ENCODE measurements around the gene BRD4.

The BRD4 gene

GRCh38 chr19:15194938-15195337, 137.4 kb downstream of the BRD4 start:
- no peak for DNase-seq (ENCODE audit: low spot score)

GRCh38 chr19:15191982-15192381, 140.4 kb downstream of the BRD4 start:
- DNase-seq (ENCODE audit: low spot score), result no peak

DNA sequence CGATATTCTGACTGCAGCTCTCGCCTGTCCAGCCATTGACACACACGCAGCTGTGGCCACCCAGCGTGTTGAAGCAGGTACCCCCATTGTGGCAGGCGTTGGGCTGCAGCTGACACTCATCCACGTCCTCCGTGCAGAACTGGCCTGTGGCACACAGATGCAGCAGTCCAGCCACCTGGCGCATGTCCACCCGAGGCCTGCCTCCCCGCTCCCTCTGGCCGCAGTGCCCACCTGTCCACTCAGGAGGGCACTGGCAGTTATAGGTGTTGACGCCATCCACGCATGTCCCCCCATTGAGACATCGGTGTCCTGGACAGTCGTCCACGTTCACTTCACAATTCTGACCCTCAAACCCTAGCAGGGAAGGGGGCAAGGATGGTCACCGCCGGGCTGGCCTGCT, 140.8 kb downstream of the BRD4 start:
- DNase-seq (ENCODE audit: low spot score), result no peak

DNA sequence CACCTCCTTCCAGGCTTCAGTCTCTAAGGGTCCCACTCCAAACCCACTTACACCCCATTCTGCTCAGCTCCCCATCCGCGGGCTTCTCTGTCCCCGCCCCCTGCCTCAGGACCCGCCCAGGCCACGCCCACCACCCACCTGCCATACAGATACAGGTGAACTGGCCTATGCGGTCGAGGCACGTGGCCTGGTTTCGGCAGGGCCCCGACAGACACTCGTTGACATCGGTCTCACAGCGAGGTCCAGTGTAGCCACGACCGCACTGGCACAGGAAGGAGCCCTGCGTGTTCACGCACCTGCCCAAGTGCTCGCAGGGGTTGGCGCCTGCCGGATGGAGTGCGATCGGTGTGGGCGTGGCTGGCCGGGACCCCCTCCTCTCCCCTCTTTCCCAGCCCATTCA, 143.5 kb downstream of the BRD4 start:
- DNase-seq (ENCODE audit: low spot score), result no peak

- DNase-seq (ENCODE audit: low spot score), result no peak
Measured at GRCh38 chr19:15187026-15188007, 145.0 kb downstream of the BRD4 start.
